H9 (cell line): ENCODE measurements around the gene STXBP5L. TPM values are rescaled to one million over a fixed set of nuclear protein-coding genes. Genes with fewer than 3 reads are reported as not detected.

Experiments
- DNase-seq: peaks from one replicate; pipeline ENCODE4 v3.0.0-alpha.2; 2017
- H2AFZ ChIP-seq: one replicate; pipeline ENCODE4 v1.6.1; 2013; ENCODE audit warnings: mild to moderate bottlenecking, low read length, control low read depth, moderate library complexity
- H2AK5ac ChIP-seq: 2 replicates; pipeline ENCODE4 v1.6.1; 2013; ENCODE audit warnings: low read length, control low read depth, mixed read lengths; ENCODE audit not compliant: insufficient read length
- H2BK120ac ChIP-seq: one replicate; pipeline ENCODE4 v1.6.1; 2013; ENCODE audit warnings: low read depth, mild to moderate bottlenecking, low read length, control low read depth, inconsistent platforms; ENCODE audit not compliant: poor library complexity, severe bottlenecking
- H2BK12ac ChIP-seq: 2 replicates; pipeline ENCODE4 v1.6.1; 2013; ENCODE audit warnings: low read length, control low read depth, mixed read lengths, low read depth; ENCODE audit not compliant: insufficient read length
- H2BK15ac ChIP-seq: 2 replicates; pipeline ENCODE4 v1.6.1; 2013; ENCODE audit warnings: low read depth, low read length, control low read depth
- H2BK20ac ChIP-seq: one replicate; pipeline ENCODE4 v1.6.1; 2013; ENCODE audit warnings: low read depth, mild to moderate bottlenecking, low read length, control low read depth, inconsistent platforms; ENCODE audit not compliant: poor library complexity, severe bottlenecking
- H2BK5ac ChIP-seq: 2 replicates; pipeline ENCODE4 v1.6.1; 2013; ENCODE audit warnings: low read length, control low read depth, mixed read lengths; ENCODE audit not compliant: insufficient read length
- H3K14ac ChIP-seq: 2 replicates; pipeline ENCODE4 v1.6.1; 2013; ENCODE audit warnings: low read length, control low read depth; ENCODE audit not compliant: insufficient read depth
- H3K18ac ChIP-seq: 2 replicates; pipeline ENCODE4 v1.6.1; 2013; ENCODE audit warnings: low read depth, mild to moderate bottlenecking, mixed read lengths, low read length, control low read depth; ENCODE audit not compliant: insufficient read length
- H3K23ac ChIP-seq: 2 replicates; pipeline ENCODE4 v1.6.1; 2013; ENCODE audit warnings: low read length, control low read depth, mixed read lengths, low read depth; ENCODE audit not compliant: insufficient read length
- H3K23me2 ChIP-seq: 2 replicates; pipeline ENCODE4 v1.6.1; 2013; ENCODE audit warnings: low read depth, mild to moderate bottlenecking, mixed read lengths, low read length, control low read depth; ENCODE audit not compliant: insufficient read length, poor library complexity, severe bottlenecking
- H3K27ac ChIP-seq: 2 replicates; pipeline ENCODE4 v1.5.1; 2013; ENCODE audit warnings: low read length, control low read depth, mixed read lengths, low read depth; ENCODE audit not compliant: insufficient read length
- H3K27me3 ChIP-seq: 2 replicates; pipeline ENCODE4 v1.6.1; 2013; ENCODE audit warnings: low read length, control low read depth, inconsistent platforms; ENCODE audit not compliant: insufficient read depth
- H3K4ac ChIP-seq: 2 replicates; pipeline ENCODE4 v1.6.1; 2013; ENCODE audit warnings: low read depth, mild to moderate bottlenecking, control low read depth, inconsistent platforms, low read length, moderate library complexity
- H3K4me1 ChIP-seq: 2 replicates; pipeline ENCODE4 v1.6.1; 2013; ENCODE audit warnings: low read length, control low read depth, inconsistent platforms; ENCODE audit not compliant: insufficient read depth
- H3K4me2 ChIP-seq: 2 replicates; pipeline ENCODE4 v1.6.1; 2013; ENCODE audit warnings: low read length, control low read depth, mixed read lengths; ENCODE audit not compliant: insufficient read length, insufficient read depth
- H3K56ac ChIP-seq: 2 replicates; pipeline ENCODE4 v1.6.1; 2013; ENCODE audit warnings: low read depth, mild to moderate bottlenecking, mixed read lengths, low read length, control low read depth; ENCODE audit not compliant: insufficient read length
- H3K79me1 ChIP-seq: 2 replicates; pipeline ENCODE4 v1.6.1; 2013; ENCODE audit warnings: low read depth, mild to moderate bottlenecking, moderate library complexity, low read length, control low read depth, inconsistent platforms; ENCODE audit not compliant: insufficient read depth, poor library complexity, severe bottlenecking
- H3K79me2 ChIP-seq: 2 replicates; pipeline ENCODE4 v1.6.1; 2013; ENCODE audit warnings: low read length, control low read depth, inconsistent platforms; ENCODE audit not compliant: insufficient read depth
- H3K9ac ChIP-seq: 2 replicates; pipeline ENCODE4 v1.6.1; 2013; ENCODE audit warnings: low read length, control low read depth, mixed read lengths; ENCODE audit not compliant: insufficient read length; ENCODE audit errors: extremely low read depth
- H3K9me3 ChIP-seq: one replicate; pipeline ENCODE4 v1.6.1; 2013; ENCODE audit warnings: low read depth, low read length, inconsistent platforms; ENCODE audit not compliant: control insufficient read depth
- H3T11ph ChIP-seq: one replicate; pipeline ENCODE4 v1.6.1; 2013; ENCODE audit warnings: mild to moderate bottlenecking, low read length, control low read depth, inconsistent platforms
- H4K20me1 ChIP-seq: one replicate; pipeline ENCODE4 v1.6.1; 2013; ENCODE audit not compliant: control insufficient read depth, insufficient read length, insufficient read depth
- H4K5ac ChIP-seq: 2 replicates; pipeline ENCODE4 v1.6.1; 2013; ENCODE audit warnings: low read depth, mild to moderate bottlenecking, mixed read lengths, low read length, control low read depth; ENCODE audit not compliant: insufficient read length
- H4K8ac ChIP-seq: replicated peaks from 2 replicates; pipeline ENCODE4 v1.6.1; 2013; ENCODE audit warnings: low read length, control low read depth, mixed read lengths, low read depth; ENCODE audit not compliant: insufficient read length
- H4K91ac ChIP-seq: 2 replicates; pipeline ENCODE4 v1.6.1; 2013; ENCODE audit warnings: low read depth, mild to moderate bottlenecking, moderate library complexity, mixed read lengths, low read length, control low read depth; ENCODE audit not compliant: insufficient read length
- H3K27ac Mint-ChIP-seq, 3 experiments: 2 replicates in 2 of 3; 3 replicates in 1 of 3; pipeline ENCODE4 v1.8.0; 2020 to 2021; ENCODE audit warnings: mixed read lengths in 3 of 3, mild to moderate bottlenecking in 1 of 3, moderate library complexity in 1 of 3
- H3K27me3 Mint-ChIP-seq: 2 replicates; pipeline ENCODE4 v1.8.0; 2021; ENCODE audit warnings: low read depth, mild to moderate bottlenecking, moderate library complexity, mixed read lengths
- H3K36me3 Mint-ChIP-seq, 3 experiments: 2 replicates in 2 of 3; 3 replicates in 1 of 3; pipeline ENCODE4 v1.8.0; 2020 to 2021; ENCODE audit warnings: low read depth in 3 of 3, mixed read lengths in 3 of 3; ENCODE audit not compliant: insufficient read depth in 1 of 3
- H3K4me1 Mint-ChIP-seq, 2 experiments: 2 replicates each; pipeline ENCODE4 v1.8.0; 2020; ENCODE audit warnings: mixed read lengths in 2 of 2
- H3K4me3 Mint-ChIP-seq, 2 experiments: 2 replicates in 1 of 2; 3 replicates in 1 of 2; pipeline ENCODE4 v1.8.0; 2020 to 2021; ENCODE audit warnings: mild to moderate bottlenecking in 2 of 2, mixed read lengths in 2 of 2, moderate library complexity in 1 of 2
- H3K9me3 Mint-ChIP-seq, 2 experiments: 2 replicates in 1 of 2; 3 replicates in 1 of 2; pipeline ENCODE4 v1.8.0; 2020; ENCODE audit warnings: mild to moderate bottlenecking in 2 of 2, mixed read lengths in 2 of 2, moderate library complexity in 1 of 2
- total RNA-seq: library from RNA; stranded (reverse); gene quantifications from 2 replicates; pipeline ENCODE4 v1.2.1, GENCODE V29; 2021
- TF ChIP-seq, protein P1 (sequence below): fragments of 200-600 bp; sonication (generic); conservative IDR thresholded peaks from 3 replicates; pipeline ENCODE4 v1.8.0; 2021; ENCODE audit warnings: antibody characterized with exemption, mild to moderate bottlenecking

The STXBP5L gene
- total RNA-seq, 1 experiment from 2014 or later: 4.7 TPM

DNA sequence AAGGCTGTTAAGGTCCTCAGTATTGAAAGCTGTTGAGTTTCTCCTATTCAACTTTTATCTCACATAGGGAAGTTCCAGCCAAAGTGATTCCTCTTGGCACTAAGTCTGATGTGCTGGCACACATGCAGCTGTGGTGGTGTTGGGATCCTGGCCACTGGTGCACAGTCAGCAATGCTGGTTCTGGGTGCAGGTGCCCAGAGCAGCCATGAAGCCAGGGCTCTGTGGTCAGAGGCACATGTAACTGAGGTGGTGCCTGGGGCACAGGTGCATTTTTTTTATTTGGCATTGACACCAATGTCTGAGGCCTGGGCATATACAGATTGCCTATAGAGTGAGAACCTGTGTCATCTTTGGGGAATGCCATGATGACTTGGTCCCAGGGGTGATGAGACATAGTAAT, 366.4 kb downstream of the STXBP5L start:
- H3K23me2 ChIP-seq: no peaks in the 10 kb centered on the region
- Mint-ChIP-seq H3K27ac (no peak overlapping the region), H3K36me3 (peaks cover 0 to 5% (median 1%) of the 10 kb centered on the region in 3 experiments; a peak in 2 of 7 replicates), H3K4me1 (no peaks in the 10 kb centered on the region), H3K9me3 (peaks cover 4 to 6% of the 10 kb centered on the region in 2 experiments; a peak in 2 of 5 replicates), H3K4me3 (no peak overlapping the region), H3K27me3 (no peaks in the 10 kb centered on the region)
- no peaks in the 10 kb centered on the region for H3K4me1 ChIP-seq
- no peaks in the 10 kb centered on the region for H4K20me1 ChIP-seq
- no peak overlapping the region for H2AFZ ChIP-seq
- H3K27me3 ChIP-seq: no peaks in the 10 kb centered on the region
- no peak overlapping the region for H3K4me2 ChIP-seq
- no peak overlapping the region for H2AK5ac ChIP-seq
- H4K5ac ChIP-seq: no peak overlapping the region
- no peak overlapping the region for H3K23ac ChIP-seq
- DNase-seq: no peak
- H3K9me3 ChIP-seq: no peaks in the 10 kb centered on the region
- no peak overlapping the region for H3K18ac ChIP-seq
- H4K8ac ChIP-seq: no peak overlapping the region
- no peaks in the 10 kb centered on the region for H3K79me2 ChIP-seq
- no peak overlapping the region for H3K14ac ChIP-seq
- H2BK120ac ChIP-seq: no peak overlapping the region
- H2BK20ac ChIP-seq: no peak overlapping the region
- H2BK15ac ChIP-seq: no peak overlapping the region
- no peak overlapping the region for H3K27ac ChIP-seq
- H3K9ac ChIP-seq: no peak overlapping the region
- TF ChIP-seq, protein P1, sequence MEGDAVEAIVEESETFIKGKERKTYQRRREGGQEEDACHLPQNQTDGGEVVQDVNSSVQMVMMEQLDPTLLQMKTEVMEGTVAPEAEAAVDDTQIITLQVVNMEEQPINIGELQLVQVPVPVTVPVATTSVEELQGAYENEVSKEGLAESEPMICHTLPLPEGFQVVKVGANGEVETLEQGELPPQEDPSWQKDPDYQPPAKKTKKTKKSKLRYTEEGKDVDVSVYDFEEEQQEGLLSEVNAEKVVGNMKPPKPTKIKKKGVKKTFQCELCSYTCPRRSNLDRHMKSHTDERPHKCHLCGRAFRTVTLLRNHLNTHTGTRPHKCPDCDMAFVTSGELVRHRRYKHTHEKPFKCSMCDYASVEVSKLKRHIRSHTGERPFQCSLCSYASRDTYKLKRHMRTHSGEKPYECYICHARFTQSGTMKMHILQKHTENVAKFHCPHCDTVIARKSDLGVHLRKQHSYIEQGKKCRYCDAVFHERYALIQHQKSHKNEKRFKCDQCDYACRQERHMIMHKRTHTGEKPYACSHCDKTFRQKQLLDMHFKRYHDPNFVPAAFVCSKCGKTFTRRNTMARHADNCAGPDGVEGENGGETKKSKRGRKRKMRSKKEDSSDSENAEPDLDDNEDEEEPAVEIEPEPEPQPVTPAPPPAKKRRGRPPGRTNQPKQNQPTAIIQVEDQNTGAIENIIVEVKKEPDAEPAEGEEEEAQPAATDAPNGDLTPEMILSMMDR: no peak
- no peak overlapping the region for H2BK5ac ChIP-seq
- no peak overlapping the region for H3K4ac ChIP-seq
- H3K79me1 ChIP-seq: no peaks in the 10 kb centered on the region
- H4K91ac ChIP-seq: no peak overlapping the region
- no peak overlapping the region for H3T11ph ChIP-seq
- no peak overlapping the region for H2BK12ac ChIP-seq
- H3K56ac ChIP-seq: no peak overlapping the region
